A673 (cell line): ENCODE measurements around the gene EML1.

ENCODE experiments used
- CTCF ChIP-seq: fragments of 300-800, 200-600 bp; sonication (generic); conservative IDR thresholded peaks from 2 replicates; pipeline ENCODE4 v1.5.1; 2017; ENCODE audit warnings: low read depth, mild to moderate bottlenecking, antibody characterized with exemption, low read length, moderate library complexity, mixed read lengths
- EZH2 ChIP-seq: fragments of 200-600 bp; sonication (generic); IDR thresholded peaks from 2 replicates; pipeline ENCODE4 v1.6.1; 2017; ENCODE audit warnings: borderline replicate concordance, low read depth, mild to moderate bottlenecking, mixed read lengths, antibody characterized with exemption, low read length; ENCODE audit not compliant: poor library complexity, severe bottlenecking

- TF ChIP-seq CTCF (no peak), EZH2 (no peak)
These were observed 157.9 kb downstream of the EML1 start for GRCh38 chr14:99951085-99951484.
